NCI-H146 treated with DMSO at 0.1 percent for 48 hours (cell line): Measurements from ENCODE around the gene MRPS26.
"Not testable (repeated sequence)": the region's sequence is repeated elsewhere in the genome, so short reads cannot be mapped to it uniquely, and the experiment has no call there.

Experiments
- DNase-seq: peaks from one replicate; lab custom pipeline; 2025; ENCODE audit not compliant: unreplicated experiment; lab: John Stamatoyannopoulos, UW

Gene MRPS26

DNA sequence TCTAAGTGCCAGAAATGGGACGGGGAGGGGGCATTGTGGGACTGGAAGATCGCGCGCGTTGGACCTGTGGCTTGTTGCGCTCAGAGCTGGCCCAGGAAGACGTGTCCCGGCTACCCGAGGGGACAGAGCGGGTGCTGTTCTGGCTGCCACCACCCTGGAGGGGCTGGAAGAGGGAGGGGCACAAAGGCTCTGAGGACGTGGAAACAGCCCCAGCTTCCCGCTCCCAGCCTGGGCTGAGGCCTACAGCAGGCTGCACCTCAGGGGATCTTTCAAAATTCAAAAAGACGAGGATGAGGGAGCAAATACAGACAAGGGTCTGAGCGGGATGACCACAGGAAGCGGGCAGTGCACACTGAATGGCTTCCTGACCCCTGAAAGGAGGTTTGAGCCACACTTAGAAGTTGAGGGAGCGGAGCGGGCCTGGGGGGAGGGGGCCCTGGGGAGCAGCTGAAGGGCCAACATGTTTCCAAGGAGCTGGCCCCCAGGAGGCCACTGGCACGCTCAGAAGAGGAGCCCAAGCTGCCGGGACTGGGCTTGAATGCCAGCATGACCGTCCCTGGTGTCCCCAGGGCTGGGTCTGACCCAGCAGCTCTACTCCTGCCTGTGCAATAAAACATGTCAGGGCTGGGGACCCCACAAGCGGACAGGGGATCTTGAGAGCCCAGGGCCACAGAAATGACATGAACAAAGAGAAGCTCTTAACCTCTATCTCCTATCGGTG is 26.8 kb downstream of the MRPS26 start:
- no peak for DNase-seq

DNA sequence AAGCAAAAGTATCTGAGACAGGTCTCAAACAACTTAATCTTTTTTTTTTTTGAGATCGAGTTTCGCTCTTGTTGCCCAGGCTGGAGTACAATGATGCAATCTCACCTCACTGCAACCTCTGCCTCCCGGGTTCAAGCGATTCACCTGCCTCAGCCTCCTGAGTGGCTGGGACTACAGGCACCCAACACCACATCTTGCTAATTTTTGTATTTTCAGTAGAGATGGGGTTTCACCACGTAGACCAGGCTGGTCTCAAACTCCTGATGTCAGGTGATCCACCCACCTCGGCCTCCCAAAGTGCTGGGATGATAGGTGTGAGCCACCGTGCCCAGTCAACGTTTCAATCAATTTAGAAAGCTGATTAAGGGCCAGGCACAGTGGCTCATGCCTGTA is 27.4 kb downstream of the MRPS26 start:
- not testable (repeated sequence) for DNase-seq

DNA sequence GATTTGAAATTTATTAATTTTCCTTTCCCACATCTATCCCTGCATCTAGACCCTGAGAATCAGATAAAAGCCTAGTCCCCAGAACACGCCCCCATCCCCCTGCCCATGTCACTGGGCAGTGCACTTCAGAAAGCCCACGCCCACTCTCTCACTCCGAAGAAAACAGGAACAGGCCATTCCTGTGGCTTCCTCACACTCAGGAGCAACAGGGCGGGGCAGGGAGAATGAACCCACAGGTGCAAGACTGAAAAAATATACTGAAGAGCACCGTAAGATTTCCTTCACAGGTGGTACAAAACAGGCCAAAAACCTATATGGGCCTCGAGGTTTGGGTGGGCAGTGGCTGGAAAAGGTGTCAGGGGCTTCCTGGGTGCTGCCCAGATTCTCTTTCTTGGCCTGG is 29.0 kb downstream of the MRPS26 start:
- DNase-seq: no peak

DNA sequence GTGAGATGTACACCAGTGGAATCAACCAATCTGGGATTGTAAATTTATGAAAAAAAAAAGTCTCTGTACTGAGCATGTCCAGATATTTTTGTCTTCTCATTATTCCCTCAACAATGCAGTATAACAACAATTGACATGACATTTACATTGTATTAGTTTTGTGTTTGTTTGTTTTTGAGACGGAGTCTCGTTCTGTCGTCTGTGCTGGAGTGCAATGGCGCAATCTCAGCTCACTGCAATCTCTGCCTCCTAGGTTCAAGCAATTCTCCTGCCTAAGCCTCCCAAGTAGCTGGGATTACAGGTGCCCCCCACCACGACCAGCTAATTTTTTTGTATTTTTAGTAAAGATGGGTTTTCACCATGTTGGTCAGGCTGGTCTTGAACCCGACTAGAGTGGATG is 29.5 kb downstream of the MRPS26 start:
- not testable (repeated sequence) for DNase-seq

DNA sequence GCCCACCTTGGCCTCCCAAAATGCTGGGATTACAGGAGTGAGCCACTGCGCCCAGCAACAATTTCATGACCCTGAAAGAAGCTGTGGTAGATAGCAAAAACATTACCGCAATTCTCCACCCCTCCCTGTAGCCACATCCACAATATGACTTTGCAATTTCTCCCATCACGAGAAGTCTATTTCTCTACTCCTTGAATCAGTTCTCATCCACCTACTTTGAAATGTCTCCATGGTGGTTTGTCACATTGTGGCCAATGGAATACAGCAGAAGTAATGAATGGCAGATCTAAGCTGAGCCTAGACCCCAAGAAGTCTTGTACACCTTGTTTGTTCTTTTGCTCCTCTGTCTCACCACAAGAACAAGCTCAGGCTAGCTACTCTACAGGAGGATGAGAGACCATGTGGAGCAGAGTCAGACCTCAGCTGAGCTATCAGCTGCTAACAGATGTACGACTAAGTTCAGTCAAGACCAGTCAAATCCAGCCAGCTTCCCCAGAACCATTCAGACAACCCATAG is 31.8 kb downstream of the MRPS26 start:
- no peak for DNase-seq

DNA sequence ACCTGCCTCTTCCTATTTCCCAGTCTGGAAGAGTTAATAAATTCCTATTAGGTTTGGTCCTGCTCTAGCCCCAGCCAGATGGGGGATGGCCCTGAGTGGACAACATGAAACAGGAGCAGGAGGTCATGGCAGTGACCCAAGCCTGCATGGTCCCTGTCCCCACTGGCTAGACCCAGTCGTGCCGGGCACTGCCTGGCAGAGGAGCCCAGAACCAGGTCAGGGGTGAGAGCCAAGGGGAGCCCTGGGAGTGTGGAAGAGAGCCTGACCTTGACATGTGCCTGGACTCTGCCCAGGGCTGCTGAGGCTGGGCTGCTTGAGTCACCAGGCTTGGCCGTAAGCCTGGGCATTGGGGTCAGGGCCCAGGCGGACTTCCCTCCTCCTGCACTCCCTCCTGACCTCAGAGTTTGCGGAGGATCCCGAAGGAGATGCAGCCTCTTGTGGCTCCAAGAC is 35.1 kb downstream of the MRPS26 start:
- no peak for DNase-seq

DNA sequence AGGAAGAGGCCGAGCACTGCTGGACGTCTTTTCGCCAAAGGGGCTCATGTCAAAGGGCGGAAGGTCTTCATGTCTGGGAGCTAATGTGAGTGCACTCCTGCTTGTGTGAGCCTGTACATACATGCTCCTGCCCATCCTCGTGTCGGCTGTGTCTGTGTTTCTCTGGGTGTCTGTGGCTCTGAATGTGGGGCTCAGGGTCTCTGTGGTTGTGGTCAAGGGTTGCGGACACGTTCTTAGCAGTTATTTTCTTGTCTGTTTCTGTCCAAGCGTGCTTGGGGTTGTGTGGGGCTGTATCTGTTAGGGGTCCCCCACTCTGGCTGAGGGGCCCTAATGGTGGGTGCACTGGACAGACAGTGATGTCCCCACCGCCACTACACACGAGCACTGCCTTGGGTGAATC is 35.8 kb downstream of the MRPS26 start:
- no peak for DNase-seq

DNA sequence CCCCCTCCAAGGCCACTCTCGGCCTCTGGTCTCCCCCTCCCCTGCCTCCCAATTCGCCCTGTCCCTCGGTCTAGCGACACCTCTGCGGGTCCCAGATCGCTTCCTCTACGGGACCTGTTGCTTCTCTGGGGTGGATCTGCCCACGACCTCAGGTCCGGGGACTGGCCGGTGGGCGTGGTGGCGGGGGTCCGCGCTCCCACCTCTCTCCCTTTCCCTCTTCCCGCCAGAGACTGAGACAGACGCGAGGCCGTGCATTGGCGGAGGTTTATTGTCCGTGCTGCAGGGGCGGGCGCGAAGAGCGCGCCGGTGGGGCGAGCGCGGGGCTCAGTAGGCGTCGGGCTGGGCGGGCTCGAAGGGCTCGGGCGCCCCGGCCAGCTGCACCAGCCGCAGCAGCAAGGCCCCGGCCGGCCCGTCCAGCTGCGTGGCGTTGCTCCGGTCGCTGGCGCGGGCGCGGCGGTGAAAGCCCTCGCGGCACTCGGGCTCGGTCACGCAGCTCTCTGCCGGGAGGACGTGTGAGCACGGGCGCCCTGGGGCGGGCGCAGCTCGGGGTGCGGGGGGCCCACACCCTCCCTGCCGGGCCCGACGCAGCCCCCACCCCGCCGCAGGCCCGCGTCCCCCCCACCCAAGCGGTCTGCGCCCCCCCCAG is 36.6 kb downstream of the MRPS26 start:
- no peak for DNase-seq

DNA sequence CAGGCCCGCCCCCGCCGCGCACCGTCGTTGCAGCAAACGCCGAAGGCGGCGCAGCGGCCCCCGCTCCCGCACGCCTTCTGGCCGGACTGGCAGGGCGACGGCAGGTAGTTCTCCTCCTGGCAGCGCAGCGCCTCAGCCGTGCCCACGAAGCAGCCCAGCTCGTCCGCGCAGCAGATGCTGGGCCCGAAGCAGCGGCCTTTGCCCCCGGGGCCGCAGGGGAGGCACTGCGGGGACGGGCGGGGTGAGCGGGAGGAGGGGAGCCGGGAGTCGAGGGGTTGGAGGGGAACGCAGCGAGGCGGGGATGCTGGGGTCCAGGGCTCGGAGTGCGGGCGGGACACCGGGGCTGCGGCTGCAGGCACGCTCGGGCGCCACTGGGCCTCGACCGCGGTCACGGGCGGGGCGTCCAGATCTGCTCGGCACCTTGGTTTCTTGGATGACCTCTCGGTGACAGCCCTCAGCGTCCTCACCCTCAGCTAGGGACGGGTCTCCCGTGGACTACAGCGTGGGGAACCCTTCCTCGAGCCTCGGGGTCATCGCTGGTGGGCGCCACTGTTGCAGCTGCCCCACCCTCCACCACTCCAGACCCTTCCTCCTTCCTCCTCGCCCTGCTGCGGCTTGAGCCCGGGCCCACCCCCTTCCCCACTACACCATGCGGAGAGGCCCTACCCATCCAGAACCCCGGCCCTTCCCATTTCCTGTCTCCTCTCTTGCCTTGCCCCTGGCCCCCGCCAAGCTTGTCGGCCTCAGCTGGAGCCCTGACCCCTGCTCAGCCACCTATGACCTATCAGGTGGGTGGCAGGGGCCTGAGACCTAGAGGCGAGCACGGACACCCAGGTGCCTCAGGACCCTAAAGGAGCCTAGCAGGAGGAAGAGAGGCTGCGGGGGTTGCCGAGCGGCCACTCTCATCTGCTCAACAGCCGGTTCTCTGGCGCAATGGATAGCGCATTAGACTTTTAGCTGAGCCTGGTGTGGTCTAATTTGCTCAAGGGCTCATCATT is 37.4 kb downstream of the MRPS26 start:
- DNase-seq: no peak

DNA sequence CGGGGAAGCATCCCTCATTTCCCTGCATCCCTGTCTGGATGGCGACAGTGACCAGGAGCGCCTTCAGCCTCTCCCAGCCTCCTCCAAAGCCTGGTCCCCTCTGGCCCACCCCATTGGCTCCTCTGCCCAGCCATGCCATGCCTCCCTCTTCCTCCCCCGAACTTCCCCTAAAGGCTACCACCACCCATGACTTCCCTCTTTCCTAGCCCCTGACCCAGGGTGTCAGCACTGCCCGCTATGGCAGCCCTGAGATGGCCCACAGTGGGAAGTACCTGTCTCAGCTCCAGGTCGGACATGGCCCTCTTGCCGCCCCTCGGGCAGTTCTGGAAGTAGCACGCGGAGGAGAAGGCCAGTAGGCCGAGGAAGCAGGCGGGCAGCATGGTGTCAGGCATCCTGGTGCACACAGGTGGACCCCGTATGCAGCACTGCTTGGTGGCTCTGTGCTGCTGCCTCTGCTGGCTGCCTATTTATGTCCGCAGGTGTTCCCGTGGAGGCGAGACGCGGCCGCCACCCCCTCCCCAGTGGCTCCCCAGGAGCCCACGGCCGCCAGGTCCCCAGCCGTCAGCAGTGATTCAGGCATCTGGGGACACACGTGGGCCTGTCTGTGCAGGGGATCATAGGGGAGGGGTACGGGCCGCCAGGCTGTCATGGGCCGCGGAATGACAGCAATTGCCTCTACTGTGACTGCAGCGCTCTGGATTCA is 38.6 kb downstream of the MRPS26 start, which contains the start of gene AVP:
AVP (minus strand) TSS at position 442 of the 703 bp plus-strand sequence; CDS start at position 392, 50 bp downstream.
- DNase-seq: no peak

DNA sequence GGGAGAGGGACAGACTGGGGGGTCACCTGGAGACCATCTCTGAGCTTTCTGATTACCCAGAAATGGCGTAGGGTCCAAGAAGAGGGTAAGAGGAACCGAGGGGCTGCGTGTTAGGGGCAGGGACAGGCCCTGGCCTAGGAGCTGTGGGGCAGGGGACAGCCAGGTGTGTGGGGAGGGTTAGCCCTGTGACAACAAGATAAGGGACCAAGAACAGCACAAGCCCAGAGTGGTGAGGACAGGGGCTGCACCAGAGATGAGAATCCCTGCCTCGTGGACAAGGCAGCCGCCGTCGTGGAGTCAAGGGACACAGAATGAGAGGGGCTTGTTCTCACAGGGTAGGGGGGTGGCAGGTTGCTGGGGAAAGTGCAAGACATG is 39.1 kb downstream of the MRPS26 start:
- no peak for DNase-seq

DNA sequence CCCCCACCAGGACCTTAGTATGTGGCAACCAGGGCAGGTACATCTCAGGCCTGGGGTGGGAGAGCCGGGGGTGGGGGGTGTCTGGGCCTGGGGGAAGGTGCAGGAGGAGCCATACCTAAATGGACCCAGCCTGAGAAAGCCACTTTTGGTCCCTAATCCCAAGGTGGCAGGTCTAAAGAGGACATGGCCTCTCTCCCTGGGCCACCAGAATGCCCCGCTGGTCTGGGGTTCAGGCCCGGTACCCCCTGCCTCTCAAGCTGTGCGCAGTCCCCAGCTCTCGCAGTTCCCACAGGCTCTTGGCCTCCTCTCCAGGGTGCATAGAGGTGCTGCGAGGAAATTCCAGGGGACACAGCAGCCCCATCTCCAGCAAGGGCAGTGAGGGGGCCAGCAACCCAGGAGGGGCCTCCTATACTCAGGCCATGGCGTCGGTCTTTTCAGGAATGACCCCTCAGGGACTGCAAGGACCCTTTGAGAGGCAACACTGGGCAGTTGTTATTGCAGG is 39.8 kb downstream of the MRPS26 start:
- no peak for DNase-seq

DNA sequence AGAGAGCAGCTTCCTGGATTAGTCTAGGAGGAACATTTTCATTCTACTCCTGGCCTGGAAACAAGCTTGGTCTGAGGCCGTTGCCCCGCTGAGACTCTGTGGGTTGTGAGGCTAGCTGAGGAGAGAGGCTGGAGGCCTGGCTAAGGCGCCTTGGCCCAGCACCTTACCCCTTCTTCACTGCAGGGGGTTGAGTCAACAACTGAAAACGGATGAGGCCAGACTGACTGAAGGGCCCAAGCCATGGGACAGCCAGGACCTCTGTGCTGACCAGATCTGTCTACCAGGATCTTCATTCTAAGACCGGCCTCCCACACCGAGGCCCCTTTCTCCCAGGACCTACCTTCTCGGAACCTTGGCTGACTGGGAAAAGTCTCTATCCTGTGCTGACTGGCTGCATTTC is 42.2 kb downstream of the MRPS26 start:
- no peak for DNase-seq

DNA sequence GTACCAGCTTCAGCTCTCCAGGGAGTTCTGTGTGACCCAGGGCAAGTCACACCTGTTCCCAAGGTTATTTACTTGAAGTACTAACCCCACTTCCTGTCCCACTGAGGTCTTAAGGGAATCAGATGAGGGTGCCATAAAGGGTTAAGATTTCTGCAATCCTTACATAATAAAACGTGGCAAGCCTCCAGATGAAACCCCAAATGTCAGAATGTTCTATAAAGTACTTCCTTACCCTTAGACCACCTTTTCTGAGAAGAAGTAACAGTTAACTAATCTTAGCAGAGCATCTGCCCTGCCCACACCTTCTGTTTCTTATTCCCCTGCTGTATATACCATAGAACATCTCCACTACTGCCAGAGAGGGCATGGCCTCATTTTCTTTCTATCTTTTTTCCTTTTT is 44.7 kb downstream of the MRPS26 start:
- DNase-seq: no peak

DNA sequence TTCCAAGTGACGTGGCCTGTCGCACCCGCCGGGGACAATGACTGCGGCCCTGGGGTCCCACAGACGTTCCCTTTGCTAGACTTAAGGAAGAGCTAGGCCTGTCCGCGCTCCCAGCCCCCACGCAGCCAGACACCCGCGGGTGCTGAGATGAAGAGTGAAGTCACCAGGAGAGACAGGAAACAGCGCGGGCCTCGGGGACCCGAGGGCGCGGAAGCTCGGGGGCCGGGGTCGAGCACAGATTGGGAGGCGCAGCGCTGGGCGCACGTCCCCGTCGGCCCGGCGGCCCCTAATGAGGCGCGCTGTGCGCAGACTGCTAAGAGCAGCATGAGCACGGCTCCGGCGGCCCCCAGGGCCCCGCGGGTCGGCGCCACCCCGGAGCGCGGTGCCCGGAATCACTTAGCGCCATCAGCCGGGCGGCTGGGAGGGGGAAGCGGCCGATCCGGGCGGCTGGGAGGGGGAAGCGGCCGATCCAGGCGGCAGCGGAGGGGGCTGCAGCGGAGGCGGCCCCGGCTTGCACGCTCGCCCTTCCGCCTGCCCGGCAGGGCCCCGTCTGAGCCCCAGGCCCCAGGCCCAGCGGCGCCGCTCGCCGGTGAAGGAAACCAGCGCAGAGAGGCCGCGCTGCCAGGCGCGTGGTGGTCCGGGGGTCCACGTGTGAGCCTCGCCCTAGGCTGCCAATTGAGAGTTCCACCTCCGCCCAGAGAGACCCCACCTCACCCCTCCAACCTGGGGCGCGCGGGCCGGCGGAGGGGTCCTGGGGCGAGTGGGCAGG is 46.9 kb downstream of the MRPS26 start:
- DNase-seq: no peak

DNA sequence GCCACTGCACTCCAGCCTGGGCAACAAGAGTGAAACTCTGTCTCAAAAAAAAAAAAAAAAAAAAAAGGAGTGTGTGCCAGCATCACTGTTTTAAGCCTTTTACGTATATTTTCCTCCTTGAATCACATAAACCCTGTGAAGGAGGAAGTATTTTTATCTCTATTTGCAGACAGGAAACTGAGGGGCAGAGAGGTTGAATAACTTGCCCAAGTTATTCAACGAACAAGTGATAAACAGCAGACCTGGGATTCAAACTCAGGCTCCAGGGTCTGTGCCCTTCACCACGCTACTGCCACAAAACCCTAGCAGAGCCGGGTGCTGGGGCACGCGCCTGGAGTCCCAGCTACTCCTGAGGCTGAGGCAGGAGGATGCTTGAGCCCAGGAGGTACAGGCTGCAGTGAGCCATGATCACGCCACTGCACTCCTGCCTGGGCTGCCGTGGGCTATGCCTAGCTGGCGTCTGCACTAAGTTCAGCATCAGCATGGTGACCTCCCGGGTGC is 48.1 kb downstream of the MRPS26 start:
- DNase-seq: no peak

DNA sequence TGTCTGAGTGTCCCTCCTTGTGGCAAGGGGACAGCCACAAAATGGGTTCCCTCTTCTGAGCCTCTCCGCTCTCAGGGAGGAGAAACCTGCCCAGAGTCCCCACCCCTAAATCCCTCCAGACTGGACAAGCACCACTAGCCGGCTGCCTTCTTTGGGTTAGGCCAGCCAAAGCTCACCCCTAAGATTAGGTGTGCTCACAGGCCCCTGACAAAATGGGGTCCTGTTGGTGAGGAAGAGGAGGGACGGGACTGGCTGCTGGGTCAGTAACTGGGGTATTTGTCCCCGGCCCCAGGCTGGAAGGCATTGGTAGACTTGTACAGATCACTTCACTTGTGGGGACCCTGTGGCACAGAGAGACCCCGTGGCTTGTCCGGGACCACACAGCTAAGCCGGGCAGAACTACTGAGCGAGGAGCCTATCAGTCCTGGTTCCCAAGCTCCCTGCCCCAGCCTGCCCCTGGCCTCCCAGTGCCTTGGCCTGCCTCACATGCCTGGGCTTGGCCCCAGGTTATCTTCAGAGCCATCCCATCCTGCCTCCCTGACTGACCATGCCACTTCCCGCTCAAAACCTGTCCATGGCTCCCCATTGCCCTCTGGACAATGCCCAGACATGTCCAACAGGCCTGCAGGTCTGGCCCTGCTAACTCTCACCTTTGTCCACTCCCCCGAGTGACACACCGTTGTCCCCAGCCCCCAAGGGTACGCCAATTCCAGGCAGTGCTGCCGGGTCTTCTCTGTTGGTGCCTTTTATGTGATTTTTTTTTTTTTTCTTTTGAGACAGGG is 49.2 kb downstream of the MRPS26 start:
- DNase-seq: no peak
